NCI-H1694 treated with DMSO at 0.1 percent for 48 hours (cell line): ENCODE measurements around the gene CTDP1.
A peak's percentile ranks its signal among the peaks of the same experiment; 100 is the strongest.

Source experiments
- DNase-seq: peaks from one replicate; lab custom pipeline; 2025; lab: John Stamatoyannopoulos, UW

The CTDP1 gene

GRCh38 chr18:79679552-79680099 is at the start of gene CTDP1:
Gene CTDP1, plus strand, starts transcription at chr18:79679803. Its CDS starts 145 bp downstream, at chr18:79679948.
- DNase-seq = peak; percentile 80

GRCh38 chr18:79630281-79631095 is 49.1 kb upstream of the CTDP1 start:
- no peak for DNase-seq

- no peak for DNase-seq
Observed at GRCh38 chr18:79631096-79631507, 48.5 kb upstream of the CTDP1 start.

GRCh38 chr18:79631761-79632446 is 47.7 kb upstream of the CTDP1 start:
- no peak for DNase-seq

GRCh38 chr18:79632765-79633164 is 46.8 kb upstream of the CTDP1 start:
- DNase-seq = no peak

- DNase-seq = no peak
Observed at GRCh38 chr18:79634186-79634585, 45.4 kb upstream of the CTDP1 start.

GRCh38 chr18:79634593-79635426 is 44.8 kb upstream of the CTDP1 start:
- DNase-seq = no peak

GRCh38 chr18:79635427-79635726 is 44.2 kb upstream of the CTDP1 start:
- DNase-seq = no peak

- no peak for DNase-seq
Observed at GRCh38 chr18:79637181-79637920, 42.3 kb upstream of the CTDP1 start.

GRCh38 chr18:79637921-79638909 is 41.4 kb upstream of the CTDP1 start:
- no peak for DNase-seq

- DNase-seq = no peak
Observed at GRCh38 chr18:79639072-79639829, 40.4 kb upstream of the CTDP1 start.

GRCh38 chr18:79640064-79640672 is 39.4 kb upstream of the CTDP1 start:
- no peak for DNase-seq

GRCh38 chr18:79640875-79641274 is 38.7 kb upstream of the CTDP1 start:
- no peak for DNase-seq

- DNase-seq = no peak
Observed at GRCh38 chr18:79641722-79642497, 37.7 kb upstream of the CTDP1 start.

GRCh38 chr18:79642626-79643025 is 37.0 kb upstream of the CTDP1 start:
- DNase-seq = no peak

- no peak for DNase-seq
Observed at GRCh38 chr18:79643054-79643984, 36.3 kb upstream of the CTDP1 start.

- DNase-seq = peak; percentile 28
Observed at GRCh38 chr18:79644006-79644665, 35.5 kb upstream of the CTDP1 start.
